Measurements from ENCODE around the gene CAPN5. TPM values are rescaled to one million over a fixed set of nuclear protein-coding genes. Genes with fewer than 3 reads are reported as not detected.

CAPN5 gene
- total and polyA plus RNA-seq, 10 of the 15 experiments (the other 5 are each of a cell fraction or from before 2014, with no cell fraction given), result 0.02 to 0.33 (median 0.07) TPM; not detected in 3

- TF ChIP-seq ELK1 (IDR thresholded peaks at IDR 0.05; ENCODE audit: low read depth, low read length), result peak; percentile 100
- peak; percentile 56; the same call in 1 of the 2 replicates for TF ChIP-seq GABPA (IDR thresholded peaks at IDR 0.05; ENCODE audit: low read depth)
- TF ChIP-seq, protein P1, sequence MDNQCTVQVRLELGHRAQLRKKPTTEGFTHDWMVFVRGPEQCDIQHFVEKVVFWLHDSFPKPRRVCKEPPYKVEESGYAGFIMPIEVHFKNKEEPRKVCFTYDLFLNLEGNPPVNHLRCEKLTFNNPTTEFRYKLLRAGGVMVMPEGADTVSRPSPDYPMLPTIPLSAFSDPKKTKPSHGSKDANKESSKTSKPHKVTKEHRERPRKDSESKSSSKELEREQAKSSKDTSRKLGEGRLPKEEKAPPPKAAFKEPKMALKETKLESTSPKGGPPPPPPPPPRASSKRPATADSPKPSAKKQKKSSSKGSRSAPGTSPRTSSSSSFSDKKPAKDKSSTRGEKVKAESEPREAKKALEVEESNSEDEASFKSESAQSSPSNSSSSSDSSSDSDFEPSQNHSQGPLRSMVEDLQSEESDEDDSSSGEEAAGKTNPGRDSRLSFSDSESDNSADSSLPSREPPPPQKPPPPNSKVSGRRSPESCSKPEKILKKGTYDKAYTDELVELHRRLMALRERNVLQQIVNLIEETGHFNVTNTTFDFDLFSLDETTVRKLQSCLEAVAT (IDR thresholded peaks at IDR 0.05), result peak; percentile 30; the same call in 1 of the 2 replicates
- no peak for TF ChIP-seq RFX5 (IDR thresholded peaks at IDR 0.05; ENCODE audit: low read depth, low read length)
- TF ChIP-seq STAT3 (IDR thresholded peaks at IDR 0.05; ENCODE audit: low read depth, low read length), result no peak
- 0 out of 2 replicates have a peak, but pooled peaks have one; percentile 26 for TF ChIP-seq IRF4 (IDR thresholded peaks at IDR 0.05; ENCODE audit: low read depth, low read length)
- TF ChIP-seq ZNF384 (IDR thresholded peaks at IDR 0.05; ENCODE audit: borderline replicate concordance, low read depth, low read length), result peak; percentile 96
- TF ChIP-seq ZSCAN29 (IDR thresholded peaks at IDR 0.05), result peak; percentile 82
- no peak for TF ChIP-seq ZNF274 (IDR thresholded peaks at IDR 0.05; ENCODE audit: insufficient read depth, insufficient read length)
- no peak for TF ChIP-seq SREBF2 (IDR thresholded peaks at IDR 0.05; ENCODE audit: low read length)
- peak; percentile 94 to 99 for TF ChIP-seq SRF (IDR thresholded peaks at IDR 0.05; ENCODE audit: low read depth in 2 of 2, low read length in 2 of 2)
- peak; percentile 95 for TF ChIP-seq YY1 (IDR thresholded peaks at IDR 0.05; ENCODE audit: low read depth, low read length)
- TF ChIP-seq SUZ12 (IDR thresholded peaks at IDR 0.05; ENCODE audit: unreplicated experiment), result no peak
- no peak for TF ChIP-seq ATF2 (IDR thresholded peaks at IDR 0.05; ENCODE audit: low read length)
- no peak for TF ChIP-seq TCF12 (IDR thresholded peaks at IDR 0.05; ENCODE audit: low read depth, low read length)
- peak; percentile 45 to 70 (median 59); a peak in 5 of 6 replicates for TF ChIP-seq CTCF (IDR thresholded peaks at IDR 0.05 in 2 of 3, conservative IDR thresholded peaks at IDR 0.05 in 1 of 3; ENCODE audit: control insufficient read depth in 2 of 3, extremely low read depth in 1 of 3, insufficient read depth in 1 of 3, low read depth in 3 of 3, low read length in 3 of 3)
- TF ChIP-seq NBN (IDR thresholded peaks at IDR 0.05), result 0 out of 2 replicates have a peak, but pooled peaks have one; percentile 40
- no peak for TF ChIP-seq EGR1 (IDR thresholded peaks at IDR 0.05; ENCODE audit: borderline replicate concordance in 1 of 2, low read depth in 2 of 2, low read length in 2 of 2)
- TF ChIP-seq, protein P2, sequence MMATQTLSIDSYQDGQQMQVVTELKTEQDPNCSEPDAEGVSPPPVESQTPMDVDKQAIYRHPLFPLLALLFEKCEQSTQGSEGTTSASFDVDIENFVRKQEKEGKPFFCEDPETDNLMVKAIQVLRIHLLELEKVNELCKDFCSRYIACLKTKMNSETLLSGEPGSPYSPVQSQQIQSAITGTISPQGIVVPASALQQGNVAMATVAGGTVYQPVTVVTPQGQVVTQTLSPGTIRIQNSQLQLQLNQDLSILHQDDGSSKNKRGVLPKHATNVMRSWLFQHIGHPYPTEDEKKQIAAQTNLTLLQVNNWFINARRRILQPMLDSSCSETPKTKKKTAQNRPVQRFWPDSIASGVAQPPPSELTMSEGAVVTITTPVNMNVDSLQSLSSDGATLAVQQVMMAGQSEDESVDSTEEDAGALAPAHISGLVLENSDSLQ (IDR thresholded peaks at IDR 0.05), result peak; percentile 52
- no peak for TF ChIP-seq POLR2AphosphoS2 (IDR thresholded peaks at IDR 0.05; ENCODE audit: low read depth, low read length)
- no peak for TF ChIP-seq IRF3 (IDR thresholded peaks at IDR 0.05)
Measured at GRCh38 chr11:77047007-77047927, 19.5 kb upstream of the CAPN5 start (continued).
